Common myeloid progenitor, CD34-positive (primary cell): ENCODE measurements around the gene POSTN.
"Not testable (repeated sequence)": the region's sequence is repeated elsewhere in the genome, so short reads cannot be mapped to it uniquely, and the experiment has no call there.

Experiments used
- CTCF ChIA-PET: fragments of 350-600 bp; sonication (Branson Sonifier 250); formaldehyde crosslinking; loops from one replicate; lab custom pipeline; 2021; ENCODE audit warnings: antibody characterized with exemption; lab: Charles Lee
- POLR2A ChIA-PET: fragments of 350-600 bp; sonication (Branson Sonifier 250); formaldehyde crosslinking; loops from one replicate; lab custom pipeline; 2021; ENCODE audit warnings: antibody characterized with exemption; lab: Charles Lee
- DNase-seq, 3 donors: peaks; one replicate each; pipeline versions ENCODE4 v3.0.0 to v3.0.0-alpha.2; 2013
- H3K27ac ChIP-seq, 2 experiments: 1 replicate in 1 of 2; 2 replicates in 1 of 2; pipeline ENCODE4 v1.7.0; 2013; ENCODE audit warnings: inconsistent platforms in 2 of 2, low read length in 2 of 2, mild to moderate bottlenecking in 2 of 2, low read depth in 1 of 2, moderate library complexity in 1 of 2; ENCODE audit not compliant: severe bottlenecking in 2 of 2, insufficient read depth in 1 of 2, poor library complexity in 1 of 2
- H3K27me3 ChIP-seq, 5 experiments: replicated peaks in 2 of 5; 1 replicate in 3 of 5; 2 replicates in 2 of 5; pipeline versions ENCODE4 v1.6.1 to v1.7.0; 2013; ENCODE audit warnings: low read length in 4 of 5, mild to moderate bottlenecking in 2 of 5, moderate library complexity in 2 of 5, inconsistent platforms in 1 of 5; ENCODE audit not compliant: insufficient read depth in 5 of 5, control insufficient read depth in 4 of 5
- H3K36me3 ChIP-seq, 4 experiments: 1 replicate in 2 of 4; 2 replicates in 2 of 4; pipeline versions ENCODE4 v1.6.1 to v1.7.0; 2013; ENCODE audit warnings: low read length in 3 of 4, control low read depth in 1 of 4, mild to moderate bottlenecking in 1 of 4; ENCODE audit not compliant: control insufficient read depth in 4 of 4, insufficient read depth in 4 of 4
- H3K4me1 ChIP-seq, 4 experiments: 1 replicate in 3 of 4; 2 replicates in 1 of 4; pipeline versions ENCODE4 v1.6.1 to v1.7.1; 2013; ENCODE audit warnings: low read length in 3 of 4, mild to moderate bottlenecking in 3 of 4, control low read depth in 1 of 4, inconsistent platforms in 1 of 4, moderate library complexity in 1 of 4; ENCODE audit not compliant: control insufficient read depth in 4 of 4, insufficient read depth in 4 of 4; ENCODE audit errors: control extremely low read depth in 1 of 4
- H3K4me3 ChIP-seq, 7 experiments: 1 replicate in 4 of 7; 2 replicates in 3 of 7; pipeline versions ENCODE4 v1.5.1 to v1.7.0; 2013; ENCODE audit warnings: mild to moderate bottlenecking in 7 of 7, low read length in 6 of 7, moderate library complexity in 6 of 7, inconsistent platforms in 2 of 7, low read depth in 2 of 7, control low read depth in 1 of 7; ENCODE audit not compliant: insufficient read depth in 4 of 7, control insufficient read depth in 1 of 7; ENCODE audit errors: extremely low read depth in 1 of 7
- H3K9me3 ChIP-seq, 5 experiments: 1 replicate in 4 of 5; 2 replicates in 1 of 5; pipeline versions ENCODE4 v1.6.1 to v1.7.1; 2013; ENCODE audit warnings: low read length in 4 of 5, mild to moderate bottlenecking in 2 of 5, inconsistent platforms in 1 of 5, low read depth in 1 of 5, moderate library complexity in 1 of 5; ENCODE audit not compliant: control insufficient read depth in 4 of 5, insufficient read depth in 2 of 5; ENCODE audit errors: control extremely low read depth in 1 of 5
- whole genome bisulfite sequencing: methylation state at CpG from one replicate; pipeline ENCODE4 v1.1.5; 2013; ENCODE audit not compliant: insufficient coverage; 5-methylcytosine and 5-hydroxymethylcytosine counted together

Gene POSTN

GRCh38 chr13:37597477-37598025 is 1.0 kb downstream of the POSTN start:
- ChIA-PET POLR2A (no interaction called here), CTCF (no interaction called here)
- Histone ChIP-seq H3K27me3 (peaks cover 0 to 4% (median 0%) of the 10 kb centered on the region in 5 experiments), H3K4me1 (no peaks in the 10 kb centered on the region), H3K36me3 (no peaks in the 10 kb centered on the region), H3K9me3 (no peaks in the 10 kb centered on the region), H3K4me3 (no peak overlapping the region), H3K27ac (no peak overlapping the region)
- WGBS, result no CpG with 5 or more reads among the region's 2 CpGs
- DNase-seq, result no peak

GRCh38 chr13:37596805-37597204 is 1.8 kb downstream of the POSTN start:
- ChIA-PET CTCF (no interaction called here), POLR2A (no interaction called here)
- no peaks in the 10 kb centered on the region for H3K9me3 ChIP-seq
- H3K4me1 ChIP-seq, result no peaks in the 10 kb centered on the region
- H3K36me3 ChIP-seq, result no peaks in the 10 kb centered on the region
- no peak overlapping the region for H3K4me3 ChIP-seq
- no peak overlapping the region for H3K27ac ChIP-seq
- H3K27me3 ChIP-seq, result peaks cover 0 to 4% (median 0%) of the 10 kb centered on the region in 5 experiments
- DNase-seq, result no peak
- WGBS, result no CpG with 5 or more reads among the region's 3 CpGs

- H3K4me3 ChIP-seq, result no peak overlapping the region
- POLR2A ChIA-PET, result no interaction called here
- H3K9me3 ChIP-seq, result no peaks in the 10 kb centered on the region
- H3K27ac ChIP-seq, result no peak overlapping the region
- DNase-seq, result no peak
- H3K36me3 ChIP-seq, result no peaks in the 10 kb centered on the region
- CTCF ChIA-PET, result interaction anchor here (1.8 kb wide), 1 partner anchor 9 kb away, joined by 4 read pairs; no protein-coding TSS in a partner anchor
- H3K27me3 ChIP-seq, result peaks cover 0 to 4% (median 0%) of the 10 kb centered on the region in 5 experiments
- no peaks in the 10 kb centered on the region for H3K4me1 ChIP-seq
These were observed 3.4 kb downstream of the POSTN start for GRCh38 chr13:37595162-37595561.

- peaks cover 0 to 4% (median 0%) of the 10 kb centered on the region in 5 experiments for H3K27me3 ChIP-seq
- no CpG with 5 or more reads among the region's 2 CpGs for WGBS
- H3K27ac ChIP-seq, result no peak overlapping the region
- H3K9me3 ChIP-seq, result no peaks in the 10 kb centered on the region
- POLR2A ChIA-PET, result no interaction called here
- DNase-seq, result no peak
- no peaks in the 10 kb centered on the region for H3K4me1 ChIP-seq
- no peak overlapping the region for H3K4me3 ChIP-seq
- CTCF ChIA-PET, result interaction anchor here (1.8 kb wide), 1 partner anchor 9 kb away, joined by 4 read pairs; no protein-coding TSS in a partner anchor
- H3K36me3 ChIP-seq, result no peaks in the 10 kb centered on the region
These were observed 4.0 kb downstream of the POSTN start for GRCh38 chr13:37594550-37594949.

GRCh38 chr13:37589381-37589780 is 9.2 kb downstream of the POSTN start:
- H3K4me3 ChIP-seq, CTCF ChIA-PET, H3K36me3 ChIP-seq, POLR2A ChIA-PET, DNase-seq, H3K4me1 ChIP-seq, H3K9me3 ChIP-seq, H3K27me3 ChIP-seq, H3K27ac ChIP-seq: not testable (repeated sequence)
- no CpG with 5 or more reads among the region's 4 CpGs for WGBS

- no peak for DNase-seq
- Histone ChIP-seq H3K36me3 (no peaks in the 10 kb centered on the region), H3K27ac (no peak overlapping the region), H3K27me3 (no peaks in the 10 kb centered on the region), H3K9me3 (no peaks in the 10 kb centered on the region), H3K4me1 (no peaks in the 10 kb centered on the region), H3K4me3 (no peak overlapping the region)
- CTCF ChIA-PET, result no interaction called here
- POLR2A ChIA-PET, result no interaction called here
- 100% methylated on average over 1 of the region's 2 CpGs for WGBS
These were observed 11.3 kb downstream of the POSTN start for GRCh38 chr13:37587236-37587635.

- POLR2A ChIA-PET, result no interaction called here
These were observed 12.4 kb downstream of the POSTN start for GRCh38 chr13:37586164-37586563.

More at GRCh38 chr13:37586164-37586563, 12.4 kb downstream of the POSTN start:
- no peak for DNase-seq
- Histone ChIP-seq H3K4me3 (no peak overlapping the region), H3K36me3 (no peaks in the 10 kb centered on the region), H3K9me3 (no peaks in the 10 kb centered on the region), H3K4me1 (no peaks in the 10 kb centered on the region), H3K27ac (no peak overlapping the region), H3K27me3 (no peaks in the 10 kb centered on the region)
- 100% methylated on average over 3 of the region's 4 CpGs for WGBS
- CTCF ChIA-PET, result no interaction called here
